Endothelial cell of umbilical vein (primary cell): ENCODE results near the gene PIP4P1. TPM values are rescaled to one million over a fixed set of nuclear protein-coding genes. Genes with fewer than 3 reads are reported as not detected.

Source experiments
- BruUV-seq: library from RNA; stranded (reverse); fragments of 400-500 nt; replicated peaks from 2 replicates; lab custom pipeline; 2021; lab: Mats Ljungman, UMichigan
- CTCF ChIA-PET: fragments of 300-600, 350-600 bp; sonication (Branson Sonifier 250); formaldehyde crosslinking; loops from one replicate; lab custom pipeline; 2021; ENCODE audit warnings: antibody characterized with exemption, inconsistent platforms; lab: Charles Lee
- POLR2A ChIA-PET: fragments of 300-600, 350-600 bp; sonication (Branson Sonifier 250); formaldehyde crosslinking; loops from one replicate; lab custom pipeline; 2021; ENCODE audit warnings: antibody characterized with exemption, inconsistent platforms; lab: Charles Lee
- DNase-seq: peaks from one replicate; pipeline ENCODE4 v3.0.0-alpha.2; 2011; ENCODE audit warnings: low read depth, low spot score
- FAIRE-seq: peaks from 2 replicates; lab custom pipeline; 2011; peaks lifted over from hg19 to GRCh38; lab: Jason Lieb, UNC
- H2AFZ ChIP-seq: 2 replicates; pipeline ENCODE4 v1.6.0; 2012; ENCODE audit warnings: low read depth, low read length, control low read depth, inconsistent platforms
- H3K27ac ChIP-seq: 2 replicates; pipeline ENCODE4 v1.5.1; 2011; ENCODE audit warnings: low read depth, mild to moderate bottlenecking, control low read depth, low read length, moderate library complexity; ENCODE audit not compliant: insufficient read depth
- H3K27me3 ChIP-seq, 2 experiments: 2 replicates each; pipeline versions ENCODE4 v1.6.0 to v1.6.1; 2011; ENCODE audit warnings: low read length in 2 of 2, mixed read lengths in 1 of 2; ENCODE audit not compliant: control insufficient read depth in 2 of 2, insufficient read depth in 2 of 2
- H3K36me3 ChIP-seq, 2 experiments: 2 replicates in 1 of 2; 3 replicates in 1 of 2; pipeline ENCODE4 v1.5.1; 2011; ENCODE audit warnings: low read length in 2 of 2, mild to moderate bottlenecking in 1 of 2, moderate library complexity in 1 of 2; ENCODE audit not compliant: control insufficient read depth in 2 of 2, insufficient read depth in 2 of 2; ENCODE audit errors: extremely low read depth in 1 of 2
- H3K4me1 ChIP-seq: 3 replicates; pipeline ENCODE4 v1.5.1; 2011; ENCODE audit warnings: mild to moderate bottlenecking, low read length; ENCODE audit not compliant: control insufficient read depth, insufficient read depth; ENCODE audit errors: extremely low read depth
- H3K4me2 ChIP-seq: 2 replicates; pipeline ENCODE4 v1.6.1; 2011; ENCODE audit warnings: low read length, control low read depth, mixed read lengths; ENCODE audit not compliant: insufficient read depth
- H3K4me3 ChIP-seq, 3 experiments: fragments of 200-600 bp in 1 of 3; sonication (generic), shearing (Covaris generic) in 1 of 3; replicated peaks in 1 of 3; 2 replicates each; pipeline ENCODE4 v1.5.1; 2011 to 2016; ENCODE audit warnings: control low read depth in 3 of 3, low read length in 3 of 3, mild to moderate bottlenecking in 2 of 3, inconsistent platforms in 1 of 3, low read depth in 1 of 3, moderate library complexity in 1 of 3; ENCODE audit not compliant: insufficient read depth in 1 of 3
- H3K79me2 ChIP-seq: 2 replicates; pipeline ENCODE4 v1.6.0; 2012; ENCODE audit warnings: low read length, inconsistent platforms; ENCODE audit not compliant: control insufficient read depth, insufficient read depth
- H3K9ac ChIP-seq: replicated peaks from 2 replicates; pipeline ENCODE3; 2011; ENCODE audit warnings: low read length, control low read depth; ENCODE audit not compliant: insufficient read depth; ENCODE audit errors: extremely low read depth
- H3K9me1 ChIP-seq: replicated peaks from 3 replicates; pipeline ENCODE4 v1.6.0; 2011; ENCODE audit warnings: mild to moderate bottlenecking, low read length; ENCODE audit not compliant: control insufficient read depth, insufficient read depth; ENCODE audit errors: extremely low read depth
- H3K9me3 ChIP-seq: replicated peaks from 2 replicates; pipeline ENCODE4 v1.5.1; 2012; ENCODE audit warnings: low read length, inconsistent platforms; ENCODE audit not compliant: control insufficient read depth, insufficient read depth
- H4K20me1 ChIP-seq: replicated peaks from 2 replicates; pipeline ENCODE3; 2011; ENCODE audit warnings: mild to moderate bottlenecking, low read length; ENCODE audit not compliant: control insufficient read depth, insufficient read depth; ENCODE audit errors: extremely low read depth
- EZH2 ChIP-seq: IDR thresholded peaks from 2 replicates; pipeline ENCODE4 v1.6.1; 2012; ENCODE audit warnings: borderline replicate concordance, low read depth, mild to moderate bottlenecking, moderate library complexity, low read length, inconsistent platforms; ENCODE audit not compliant: severe bottlenecking
- GATA2 ChIP-seq: IDR thresholded peaks from 2 replicates; pipeline ENCODE4 v1.7.0; 2011; ENCODE audit warnings: low read depth, mild to moderate bottlenecking, moderate library complexity, mixed read lengths, low read length; ENCODE audit not compliant: insufficient read length, insufficient read depth
- MYC ChIP-seq: IDR thresholded peaks from one replicate; pipeline ENCODE4 v1.6.1; 2011; ENCODE audit warnings: mild to moderate bottlenecking, low read depth, low read length
- dilution Hi-C: fragments of 300-500 bp; cut with MboI; formaldehyde crosslinking; loops from one replicate; pipeline ENCODE4 v1.15.0; 2019; ENCODE audit warnings: low sequenced_read_pairs; ENCODE audit not compliant: extremely low pct_ligation_motif_present
- intact Hi-C: fragments of 100-400 bp; cut with micrococcal nuclease; formaldehyde crosslinking; loops from one replicate; pipeline ENCODE4 v1.10.0; 2022
- polyA plus RNA-seq, 4 experiments: library from polyadenylated mRNA; depleted of rRNA in 3 of 4; stranded (reverse) in 3 of 4; unstranded in 1 of 4; fragments of >200 nt; gene quantifications; 2 replicates each; pipeline versions ENCODE4 v1.2.1 to v1.2.3, GENCODE V29; 2011 to 2012; ENCODE audit warnings: missing spikeins in 1 of 4
- total RNA-seq: library from RNA; stranded (reverse); gene quantifications from 2 replicates; pipeline ENCODE4 v1.2.3, GENCODE V29; 2021
- TF ChIP-seq, protein P1 (sequence below), 2 donors: IDR thresholded peaks; 1 replicate in 1 of 2; 2 replicates in 1 of 2; pipeline ENCODE4 v1.5.1; 2011; ENCODE audit warnings: low read length in 2 of 2, mild to moderate bottlenecking in 2 of 2, moderate library complexity in 2 of 2, control low read depth in 1 of 2, inconsistent platforms in 1 of 2, low read depth in 1 of 2; ENCODE audit not compliant: insufficient read depth in 1 of 2; ENCODE audit errors: extremely low read depth in 1 of 2

PIP4P1 gene
- total and polyA plus RNA-seq, 2 donors (not counting 3 experiments of a cell fraction or from before 2014, with no cell fraction given), result 28.6 to 52.5 TPM

DNA sequence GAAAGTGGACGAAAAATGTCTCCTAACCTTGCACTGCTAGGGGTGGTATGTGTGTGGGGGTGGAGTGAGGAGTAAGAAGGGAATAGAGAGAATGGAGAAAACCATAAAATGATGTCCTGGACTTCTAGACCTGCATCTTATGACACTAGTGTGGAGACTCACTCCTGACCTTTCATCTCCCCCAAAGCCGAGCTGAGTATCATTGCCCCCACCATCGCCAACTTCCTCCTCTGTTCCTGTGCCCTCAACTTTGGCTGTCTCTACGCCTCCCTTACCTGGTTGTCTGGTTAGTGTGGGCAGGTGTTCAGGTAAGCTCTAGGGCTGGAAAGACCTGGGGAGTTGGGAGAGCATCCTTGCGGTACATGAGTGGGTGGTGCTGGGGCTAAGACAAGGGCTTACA lies 20.8 kb downstream of the PIP4P1 start:
- Histone ChIP-seq H3K4me3 (no peak overlapping the region), H2AFZ (no peak overlapping the region), H3K27me3 (peaks cover 4 to 7% of the 10 kb centered on the region in 2 experiments), H3K9me3 (no peaks in the 10 kb centered on the region), H3K79me2 (no peaks in the 10 kb centered on the region), H3K36me3 (no peaks in the 10 kb centered on the region), H3K4me1 (peaks cover 8% of the 10 kb centered on the region), H3K4me2 (no peak overlapping the region), H3K27ac (no peak overlapping the region), H4K20me1 (no peaks in the 10 kb centered on the region), H3K9me1 (no peaks in the 10 kb centered on the region), H3K9ac (no peak overlapping the region)
- BruUV-seq, result no TSS peak
- ChIA-PET CTCF (no interaction called here), POLR2A (interaction anchor here (0.6 kb wide), 1 partner anchor 65 kb away, joined by 4 read pairs; no protein-coding TSS in a partner anchor)
- dilution Hi-C loops, result no loop called here
- TF ChIP-seq MYC (no peak), EZH2 (no peak)
- DNase-seq, result no peak
- intact Hi-C loops, result no loop called here
- FAIRE-seq, result no peak

DNA sequence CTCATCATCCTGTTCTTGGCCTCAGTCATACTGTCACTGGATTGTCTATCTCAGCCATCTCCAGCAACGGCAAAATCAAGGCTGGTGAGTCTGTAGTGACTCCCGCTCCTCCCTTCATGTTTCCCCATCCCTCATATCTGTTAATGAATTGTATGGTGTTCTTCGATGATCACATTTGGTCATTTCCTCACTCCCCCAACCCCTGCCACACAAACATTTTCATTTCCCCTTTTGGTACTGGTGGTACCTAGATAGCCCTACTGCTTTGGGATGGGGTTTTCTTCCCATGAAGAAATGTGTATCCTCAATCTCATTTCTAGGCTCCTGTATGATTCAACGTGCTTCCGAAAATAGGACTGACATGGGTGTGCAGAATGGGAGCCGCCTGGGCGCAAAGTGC lies 22.6 kb downstream of the PIP4P1 start:
- Histone ChIP-seq H4K20me1 (no peaks in the 10 kb centered on the region), H3K4me3 (no peak overlapping the region), H3K27ac (no peak overlapping the region), H3K36me3 (no peaks in the 10 kb centered on the region), H3K4me2 (no peak overlapping the region), H3K27me3 (peaks cover 6 to 16% of the 10 kb centered on the region in 2 experiments), H2AFZ (no peak overlapping the region), H3K9ac (no peak overlapping the region), H3K4me1 (peaks cover 8% of the 10 kb centered on the region), H3K79me2 (no peaks in the 10 kb centered on the region), H3K9me1 (no peaks in the 10 kb centered on the region), H3K9me3 (no peaks in the 10 kb centered on the region)
- FAIRE-seq (no peak), DNase-seq (no peak)
- POLR2A ChIA-PET, result interaction anchor here (0.6 kb wide), 1 partner anchor 8 kb away, joined by 5 read pairs; no protein-coding TSS in a partner anchor
- CTCF ChIA-PET, result no interaction called here
- no peak for TF ChIP-seq GATA2
- TF ChIP-seq, protein P1, sequence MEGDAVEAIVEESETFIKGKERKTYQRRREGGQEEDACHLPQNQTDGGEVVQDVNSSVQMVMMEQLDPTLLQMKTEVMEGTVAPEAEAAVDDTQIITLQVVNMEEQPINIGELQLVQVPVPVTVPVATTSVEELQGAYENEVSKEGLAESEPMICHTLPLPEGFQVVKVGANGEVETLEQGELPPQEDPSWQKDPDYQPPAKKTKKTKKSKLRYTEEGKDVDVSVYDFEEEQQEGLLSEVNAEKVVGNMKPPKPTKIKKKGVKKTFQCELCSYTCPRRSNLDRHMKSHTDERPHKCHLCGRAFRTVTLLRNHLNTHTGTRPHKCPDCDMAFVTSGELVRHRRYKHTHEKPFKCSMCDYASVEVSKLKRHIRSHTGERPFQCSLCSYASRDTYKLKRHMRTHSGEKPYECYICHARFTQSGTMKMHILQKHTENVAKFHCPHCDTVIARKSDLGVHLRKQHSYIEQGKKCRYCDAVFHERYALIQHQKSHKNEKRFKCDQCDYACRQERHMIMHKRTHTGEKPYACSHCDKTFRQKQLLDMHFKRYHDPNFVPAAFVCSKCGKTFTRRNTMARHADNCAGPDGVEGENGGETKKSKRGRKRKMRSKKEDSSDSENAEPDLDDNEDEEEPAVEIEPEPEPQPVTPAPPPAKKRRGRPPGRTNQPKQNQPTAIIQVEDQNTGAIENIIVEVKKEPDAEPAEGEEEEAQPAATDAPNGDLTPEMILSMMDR (IDR thresholded peaks at IDR 0.05; ENCODE audit: extremely low read depth in 1 of 2, insufficient read depth in 1 of 2, low read depth in 1 of 2, low read length in 2 of 2), result no peak
- intact Hi-C loops (no loop called here), dilution Hi-C loops (no loop called here)
- no TSS peak for BruUV-seq
